Left forelimb (tissue), 1 donor: ENCODE results near the gene SHISAL1.

Experiments
- DNase-seq: peaks from one replicate; pipeline ENCODE4 v3.0.0-alpha.2; 2018; ENCODE audit warnings: low spot score

Gene SHISAL1

DNA sequence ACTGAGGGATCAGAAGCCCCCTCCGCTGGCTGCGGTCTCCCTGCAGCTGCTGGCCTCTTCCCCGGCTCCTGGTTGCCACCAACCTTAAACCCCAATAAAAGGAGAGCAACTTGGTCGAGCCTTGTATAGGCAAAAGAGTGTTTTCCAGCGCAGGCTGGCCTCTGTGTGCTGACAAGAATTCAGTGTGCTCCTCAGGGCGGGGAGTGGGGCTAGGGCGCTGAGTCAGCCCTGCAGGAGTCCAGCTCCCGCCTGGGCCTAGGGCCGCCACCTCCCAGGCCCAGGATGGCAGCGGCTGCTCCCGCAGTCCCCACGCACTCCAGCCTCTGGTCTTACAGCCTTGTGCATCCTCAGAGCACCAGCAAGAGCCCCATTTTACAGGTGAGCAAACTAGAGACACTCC lies at the start of gene SHISAL1:
SHISAL1 (minus strand) TSS at position 186 of the 400 bp plus-strand sequence. CDS start 12,006 bp downstream, outside the sequence.
- DNase-seq, result no peak

- no peak for DNase-seq
These were observed 48.8 kb upstream of the SHISAL1 start for GRCh38 chr22:44361391-44362126.

DNA sequence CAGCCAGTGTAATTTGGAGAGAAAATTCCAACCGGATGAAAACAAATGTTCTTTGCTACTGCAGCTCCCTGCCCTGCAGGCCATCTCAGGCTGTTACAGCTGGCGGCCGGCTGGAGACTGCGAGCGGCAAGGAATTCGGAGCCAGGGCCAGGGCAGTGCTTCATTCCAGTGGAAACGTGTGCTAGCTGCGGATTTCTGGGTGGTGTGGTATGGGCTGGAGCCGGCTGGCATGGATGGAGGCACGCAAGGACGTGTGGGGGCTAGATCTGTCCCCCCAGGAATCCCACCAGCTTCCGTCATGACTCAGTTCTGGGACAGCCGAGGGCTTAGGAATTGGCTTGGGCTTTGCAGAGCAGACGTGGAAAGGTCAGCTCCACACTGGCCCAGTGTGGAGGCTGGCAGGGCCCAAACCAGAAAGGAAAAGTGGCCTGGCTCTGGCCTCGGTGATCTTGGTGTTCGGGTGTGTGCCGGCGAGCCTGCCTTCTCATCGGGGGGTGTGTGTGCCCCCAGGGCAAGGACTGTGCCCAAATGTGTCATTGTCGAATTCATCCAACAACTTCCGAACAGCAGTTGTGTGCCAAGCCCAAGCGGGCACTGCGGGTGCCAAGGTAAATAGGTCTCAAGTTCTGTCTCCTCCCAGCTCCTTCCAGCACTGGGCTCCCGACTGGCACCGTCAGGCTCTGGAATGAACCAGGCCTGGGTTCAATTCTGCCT lies 48.1 kb upstream of the SHISAL1 start:
- no peak for DNase-seq

- no peak for DNase-seq
These were observed 47.5 kb upstream of the SHISAL1 start for GRCh38 chr22:44360306-44360667.

- DNase-seq, result no peak
These were observed 46.9 kb upstream of the SHISAL1 start for GRCh38 chr22:44359496-44360110.

- DNase-seq, result no peak
These were observed 46.1 kb upstream of the SHISAL1 start for GRCh38 chr22:44358709-44359440.

- no peak for DNase-seq
These were observed 45.3 kb upstream of the SHISAL1 start for GRCh38 chr22:44357966-44358465.

- no peak for DNase-seq
These were observed 44.7 kb upstream of the SHISAL1 start for GRCh38 chr22:44357296-44357965.

- DNase-seq, result no peak
These were observed 42.9 kb upstream of the SHISAL1 start for GRCh38 chr22:44355716-44356070.

DNA sequence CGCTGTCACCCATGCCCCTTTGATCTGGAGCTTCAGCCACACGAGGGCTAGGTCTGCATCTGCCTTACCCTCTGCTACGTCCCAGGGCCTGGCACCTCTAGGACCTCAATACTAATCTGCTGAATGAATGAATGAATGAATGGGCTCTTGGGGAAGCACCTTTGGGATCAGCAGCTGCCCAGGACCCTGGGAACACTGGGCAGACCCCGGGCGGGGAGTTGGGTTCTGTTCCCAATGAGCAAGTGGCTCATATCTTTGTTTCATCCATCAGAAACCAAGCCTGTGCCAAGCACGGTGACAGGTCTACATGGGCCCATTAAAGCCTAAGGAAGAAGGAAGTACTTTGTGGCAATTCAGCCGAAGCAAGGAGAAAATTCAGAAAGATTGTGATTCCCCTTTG lies 41.5 kb upstream of the SHISAL1 start:
- no peak for DNase-seq

DNA sequence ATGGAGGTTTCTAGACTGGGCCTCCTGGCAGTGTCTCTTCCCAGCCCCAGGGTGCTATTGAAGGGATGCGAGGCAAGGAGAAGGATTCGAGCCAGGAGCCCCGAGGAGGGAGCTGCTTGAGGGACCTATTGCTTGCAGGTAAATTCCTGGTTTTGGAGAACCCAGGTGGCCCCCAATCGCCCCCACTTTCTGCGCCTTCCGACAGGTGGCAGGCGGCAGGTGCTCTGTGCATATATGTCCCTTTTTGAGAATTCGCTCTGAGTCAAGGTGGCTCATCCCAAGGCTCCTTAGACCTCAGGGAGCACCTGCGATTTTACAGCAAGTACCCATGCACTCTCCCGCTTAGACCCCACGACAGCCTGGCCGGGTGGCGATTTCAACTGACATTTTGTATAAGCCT lies 40.3 kb upstream of the SHISAL1 start:
- DNase-seq, result no peak

- no peak for DNase-seq
These were observed 39.8 kb upstream of the SHISAL1 start for GRCh38 chr22:44352378-44353035.

DNA sequence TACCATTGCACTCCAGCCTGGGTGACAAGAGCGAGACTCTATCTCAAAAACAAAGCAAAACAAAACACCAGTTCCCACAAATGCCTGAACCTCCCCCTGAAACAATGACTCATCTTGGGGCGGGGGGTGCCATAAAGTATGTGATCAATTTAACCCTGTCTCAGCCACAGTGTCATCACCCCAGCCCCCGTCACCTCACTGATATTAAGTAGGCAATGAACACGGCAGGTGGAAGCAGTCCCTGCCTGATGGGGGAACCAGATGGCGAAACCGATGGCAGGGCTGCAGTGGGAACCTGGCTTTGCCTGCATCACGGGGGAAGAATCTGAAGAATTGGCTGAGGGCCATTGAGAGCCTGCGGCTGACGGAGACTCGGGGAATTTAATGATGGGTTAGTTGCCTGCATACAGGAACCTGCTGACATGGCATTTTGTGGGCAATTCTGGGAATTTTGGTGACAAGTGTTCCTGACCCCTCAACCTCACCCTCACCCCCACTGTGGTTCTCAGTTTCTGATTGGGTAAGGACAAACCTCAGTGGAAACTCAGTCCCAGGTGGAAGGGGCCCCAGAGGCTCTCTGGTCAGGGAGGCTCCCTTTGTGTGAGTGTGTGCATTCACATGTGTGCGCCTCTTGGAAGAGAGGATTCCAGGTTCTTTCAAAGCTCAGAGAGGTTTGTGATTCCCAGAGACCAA lies 39.1 kb upstream of the SHISAL1 start:
- DNase-seq, result no peak

- no peak for DNase-seq
These were observed 38.3 kb upstream of the SHISAL1 start for GRCh38 chr22:44351037-44351436.

DNA sequence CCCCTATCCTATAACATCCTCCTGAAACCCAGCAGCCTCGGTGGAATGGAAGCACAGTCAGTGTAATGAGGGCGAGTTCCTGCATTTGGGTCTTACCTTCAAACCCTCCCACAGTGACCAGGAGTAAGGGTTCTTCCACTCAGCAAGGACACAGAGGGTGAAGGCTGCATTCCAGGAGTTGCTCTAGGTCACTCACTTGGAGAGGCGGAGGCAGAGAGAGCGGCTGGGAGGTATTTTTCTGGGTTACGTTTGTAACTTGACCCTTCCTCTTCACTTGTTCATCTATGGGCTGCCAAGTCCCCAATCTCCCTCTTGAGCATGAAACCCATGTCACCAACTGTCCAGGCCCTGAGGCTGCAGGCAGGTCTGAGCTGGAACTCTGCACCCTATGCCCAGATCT lies 36.8 kb upstream of the SHISAL1 start:
- no peak for DNase-seq

DNA sequence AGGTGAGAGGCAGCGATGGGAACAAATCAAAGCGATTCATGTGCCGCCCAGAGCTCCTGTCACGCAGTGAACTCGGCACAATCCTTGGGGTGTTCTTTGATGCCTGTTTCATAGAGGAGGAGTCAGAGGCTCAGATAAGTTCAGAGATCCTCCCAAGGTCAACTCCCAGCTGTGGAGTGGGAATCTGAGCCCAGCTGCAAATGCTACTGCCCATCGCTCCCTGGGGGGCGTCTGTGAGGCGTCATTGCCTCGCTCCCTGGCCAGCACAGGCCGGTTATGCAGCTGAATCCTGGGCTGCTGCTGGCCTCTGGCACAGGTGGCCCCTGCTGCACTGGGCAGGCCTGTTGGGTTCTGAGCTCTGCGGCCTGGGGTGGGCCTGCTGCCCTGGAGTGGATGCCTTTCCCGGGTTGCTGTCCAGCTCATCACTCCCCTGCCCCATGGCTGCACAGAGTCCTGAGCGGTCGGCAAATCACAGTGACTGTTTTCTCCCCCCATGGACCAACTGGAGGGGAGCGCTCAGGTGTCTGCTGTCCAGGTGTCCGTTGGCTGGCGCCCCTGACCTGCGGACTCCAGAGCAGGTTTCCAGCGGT lies 36.3 kb upstream of the SHISAL1 start:
- DNase-seq, result no peak

- DNase-seq, result no peak
These were observed 34.8 kb upstream of the SHISAL1 start for GRCh38 chr22:44347549-44347948.

DNA sequence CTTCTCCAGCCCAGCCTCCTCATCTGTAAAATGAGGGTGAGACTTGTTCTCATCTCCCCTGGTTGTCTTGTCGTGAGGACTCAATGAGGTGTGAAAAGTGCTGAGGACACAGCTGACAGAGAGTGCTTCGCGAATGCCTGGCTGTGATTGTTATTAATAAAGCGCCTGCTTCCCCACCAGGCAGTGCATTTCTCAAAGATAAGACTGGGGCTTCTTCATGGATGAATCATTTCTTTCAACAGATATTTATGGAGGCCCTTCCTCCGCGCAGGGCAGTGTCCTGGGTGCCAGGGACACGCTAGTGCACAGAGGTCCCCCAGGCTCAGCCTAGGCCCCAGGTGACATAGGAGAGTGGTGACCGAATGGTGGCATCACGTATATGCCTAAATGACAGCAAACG lies 34.3 kb upstream of the SHISAL1 start:
- no peak for DNase-seq

DNA sequence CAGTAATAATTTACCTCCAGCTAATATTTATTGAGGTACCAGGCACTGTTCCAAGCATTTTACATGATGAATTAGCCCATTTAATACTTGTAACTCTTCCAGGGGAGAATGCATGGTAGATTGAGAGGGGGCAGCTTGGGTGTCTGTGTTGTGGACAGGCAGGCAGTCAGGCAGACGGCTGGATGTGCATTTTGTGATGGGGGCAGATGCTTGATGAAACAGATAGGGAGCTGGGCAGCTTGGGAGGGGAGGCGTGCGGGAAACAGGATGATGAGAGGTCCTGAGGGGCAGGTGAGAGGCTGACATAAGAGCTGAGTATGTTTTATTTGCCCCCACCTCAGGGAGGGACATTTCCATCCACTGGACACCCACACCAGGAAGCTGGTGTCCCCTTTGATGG lies 33.1 kb upstream of the SHISAL1 start:
- DNase-seq, result no peak

DNA sequence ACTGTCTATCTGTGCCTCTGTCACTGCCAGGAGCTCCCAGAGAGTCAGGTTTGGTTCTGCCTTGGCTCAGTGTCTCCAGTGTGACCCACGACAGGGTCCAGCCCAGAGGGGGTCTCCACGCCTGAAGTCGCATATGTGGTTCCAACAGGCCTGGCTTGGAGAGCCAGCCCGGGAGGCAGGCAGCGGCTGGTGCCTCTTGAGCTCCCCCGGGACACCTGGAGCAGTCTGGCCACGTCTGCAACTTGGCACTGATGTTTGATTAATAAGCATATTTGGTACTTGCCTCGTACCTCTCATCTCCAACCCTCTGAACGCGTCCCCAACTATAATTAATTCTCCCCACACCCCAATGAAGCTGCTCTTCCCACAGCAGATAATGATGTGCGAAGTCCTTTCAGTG lies 31.7 kb upstream of the SHISAL1 start:
- DNase-seq, result no peak
